ENCODE data around the gene GDF2. TPM values are rescaled to one million over a fixed set of nuclear protein-coding genes. Genes with fewer than 3 reads are reported as not detected.

The GDF2 gene
- total RNA-seq, 1 donor from 2014 or later: not detected

DNA sequence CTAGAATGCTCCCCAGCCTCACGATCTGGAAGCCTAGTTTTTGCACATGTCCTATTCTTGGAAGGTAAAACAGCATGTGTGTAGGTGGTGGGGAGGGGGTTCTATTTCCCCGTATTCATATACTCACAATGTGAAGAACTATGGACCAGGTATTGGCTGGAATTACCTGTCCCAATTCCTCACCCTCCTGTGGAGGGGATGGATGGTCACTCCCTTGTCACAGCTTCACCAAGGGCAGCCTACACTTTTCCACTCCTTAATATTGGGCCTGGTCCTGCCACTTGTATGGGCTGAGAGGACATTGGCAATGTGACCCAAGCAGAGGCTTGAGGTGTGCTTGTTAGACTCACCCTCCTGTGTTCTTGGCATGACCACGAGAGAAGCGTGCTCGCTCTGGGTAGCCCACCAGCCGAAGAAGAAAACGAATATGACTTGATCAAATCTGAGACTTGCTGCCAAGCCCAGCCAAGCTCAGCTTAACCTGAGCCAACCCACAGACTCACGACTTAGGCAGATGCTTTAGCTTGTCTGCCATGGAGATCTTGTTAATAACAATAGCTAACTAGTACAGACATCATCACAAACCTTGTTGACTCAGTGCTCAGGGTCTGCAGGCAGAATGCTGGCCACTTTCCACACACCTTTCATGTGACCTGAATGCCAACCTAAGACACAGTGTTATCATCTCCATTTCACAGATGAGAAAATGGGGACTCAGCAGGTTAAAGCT is 44.6 kb downstream of the GDF2 start:
- Mint-ChIP-seq H3K27me3 (ENCODE audit: unreplicated experiment) (peaks cover 4% of the 10 kb centered on the region), H3K27ac (ENCODE audit: unreplicated experiment) (no peak overlapping the region), H3K4me1 (ENCODE audit: low read depth, unreplicated experiment) (peaks cover 6% of the 10 kb centered on the region), H3K36me3 (ENCODE audit: unreplicated experiment) (no peaks in the 10 kb centered on the region), H3K9me3 (ENCODE audit: unreplicated experiment) (peaks cover 4% of the 10 kb centered on the region), H3K4me3 (ENCODE audit: unreplicated experiment) (no peak overlapping the region)
- no peak for DNase-seq
- TF ChIP-seq, protein P1, sequence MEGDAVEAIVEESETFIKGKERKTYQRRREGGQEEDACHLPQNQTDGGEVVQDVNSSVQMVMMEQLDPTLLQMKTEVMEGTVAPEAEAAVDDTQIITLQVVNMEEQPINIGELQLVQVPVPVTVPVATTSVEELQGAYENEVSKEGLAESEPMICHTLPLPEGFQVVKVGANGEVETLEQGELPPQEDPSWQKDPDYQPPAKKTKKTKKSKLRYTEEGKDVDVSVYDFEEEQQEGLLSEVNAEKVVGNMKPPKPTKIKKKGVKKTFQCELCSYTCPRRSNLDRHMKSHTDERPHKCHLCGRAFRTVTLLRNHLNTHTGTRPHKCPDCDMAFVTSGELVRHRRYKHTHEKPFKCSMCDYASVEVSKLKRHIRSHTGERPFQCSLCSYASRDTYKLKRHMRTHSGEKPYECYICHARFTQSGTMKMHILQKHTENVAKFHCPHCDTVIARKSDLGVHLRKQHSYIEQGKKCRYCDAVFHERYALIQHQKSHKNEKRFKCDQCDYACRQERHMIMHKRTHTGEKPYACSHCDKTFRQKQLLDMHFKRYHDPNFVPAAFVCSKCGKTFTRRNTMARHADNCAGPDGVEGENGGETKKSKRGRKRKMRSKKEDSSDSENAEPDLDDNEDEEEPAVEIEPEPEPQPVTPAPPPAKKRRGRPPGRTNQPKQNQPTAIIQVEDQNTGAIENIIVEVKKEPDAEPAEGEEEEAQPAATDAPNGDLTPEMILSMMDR (IDR thresholded peaks at IDR 0.05; ENCODE audit: partially characterized antibody, unreplicated experiment): no peak

DNA sequence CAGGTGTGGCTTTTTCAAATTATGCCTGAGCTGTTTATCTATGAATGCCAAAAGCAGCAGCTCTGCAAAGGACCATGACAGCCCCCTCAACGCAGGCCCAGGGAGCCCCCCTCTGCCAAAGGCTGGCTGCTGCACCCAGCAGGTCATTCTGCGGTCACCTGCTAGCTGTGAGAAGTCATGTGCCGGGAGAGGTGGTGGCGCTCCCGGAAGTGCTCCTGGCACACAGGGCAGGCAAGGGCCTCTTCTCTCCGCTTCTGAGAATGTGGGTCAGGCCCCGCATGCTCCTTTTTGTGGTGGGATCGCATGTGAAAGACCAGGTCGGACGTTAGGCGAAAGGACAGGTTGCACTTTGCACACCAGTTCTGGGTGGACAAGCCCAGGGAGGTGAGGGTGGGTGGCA is 45.4 kb downstream of the GDF2 start:
- no peak overlapping the region for H3K4me3 Mint-ChIP-seq (ENCODE audit: unreplicated experiment)
- no peak overlapping the region for H3K27ac Mint-ChIP-seq (ENCODE audit: unreplicated experiment)
- no peak for DNase-seq
- peaks cover 6% of the 10 kb centered on the region for H3K4me1 Mint-ChIP-seq (ENCODE audit: low read depth, unreplicated experiment)
- H3K9me3 Mint-ChIP-seq (ENCODE audit: unreplicated experiment): peaks cover 4% of the 10 kb centered on the region
- TF ChIP-seq, protein P1 (IDR thresholded peaks at IDR 0.05; ENCODE audit: partially characterized antibody, unreplicated experiment): no peak
- H3K36me3 Mint-ChIP-seq (ENCODE audit: unreplicated experiment): no peaks in the 10 kb centered on the region
- peaks cover 4% of the 10 kb centered on the region for H3K27me3 Mint-ChIP-seq (ENCODE audit: unreplicated experiment)

DNA sequence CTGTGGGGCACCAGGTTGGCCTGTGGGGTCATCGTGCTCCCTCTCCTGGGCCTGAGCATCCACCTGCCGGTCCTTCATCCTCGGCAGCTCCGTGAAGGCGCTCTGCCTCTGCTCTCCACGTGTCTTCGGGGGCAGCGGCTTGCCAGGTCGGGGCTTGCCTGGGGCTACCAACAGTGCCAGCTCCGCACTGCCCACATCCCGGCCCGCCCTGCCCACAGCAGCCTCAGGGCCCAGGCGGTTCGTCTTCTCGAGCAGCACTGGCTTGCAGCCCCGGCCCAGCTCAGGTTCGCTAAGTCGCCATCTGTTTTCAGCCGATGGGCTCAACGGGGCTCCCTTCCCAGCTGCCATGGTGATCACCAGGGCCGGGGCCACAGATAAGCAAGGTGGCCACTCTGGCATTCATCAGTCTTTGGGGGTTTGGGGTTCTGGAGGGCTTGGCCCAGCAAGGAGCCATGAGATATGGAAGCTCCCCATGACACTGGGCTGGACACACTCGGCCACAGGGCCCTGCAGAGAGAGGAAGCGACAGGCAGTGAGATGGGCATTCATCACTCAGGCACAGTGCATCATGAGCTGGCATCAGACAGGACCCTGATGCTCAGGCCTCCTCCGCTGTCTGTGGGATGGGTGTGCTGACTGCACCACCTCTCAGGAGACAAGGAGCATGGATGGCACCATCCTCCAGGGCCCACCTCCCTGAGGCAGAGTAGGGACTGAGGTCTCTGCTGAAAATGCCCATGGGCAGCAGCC is 46.4 kb downstream of the GDF2 start:
- TF ChIP-seq, protein P1 (IDR thresholded peaks at IDR 0.05; ENCODE audit: partially characterized antibody, unreplicated experiment): no peak
- DNase-seq: no peak
- Mint-ChIP-seq H3K36me3 (ENCODE audit: unreplicated experiment) (no peaks in the 10 kb centered on the region), H3K27ac (ENCODE audit: unreplicated experiment) (no peak overlapping the region), H3K27me3 (ENCODE audit: unreplicated experiment) (peaks cover 6% of the 10 kb centered on the region), H3K4me3 (ENCODE audit: unreplicated experiment) (no peak overlapping the region), H3K9me3 (ENCODE audit: unreplicated experiment) (peaks cover 4% of the 10 kb centered on the region), H3K4me1 (ENCODE audit: low read depth, unreplicated experiment) (peaks cover 6% of the 10 kb centered on the region)

DNA sequence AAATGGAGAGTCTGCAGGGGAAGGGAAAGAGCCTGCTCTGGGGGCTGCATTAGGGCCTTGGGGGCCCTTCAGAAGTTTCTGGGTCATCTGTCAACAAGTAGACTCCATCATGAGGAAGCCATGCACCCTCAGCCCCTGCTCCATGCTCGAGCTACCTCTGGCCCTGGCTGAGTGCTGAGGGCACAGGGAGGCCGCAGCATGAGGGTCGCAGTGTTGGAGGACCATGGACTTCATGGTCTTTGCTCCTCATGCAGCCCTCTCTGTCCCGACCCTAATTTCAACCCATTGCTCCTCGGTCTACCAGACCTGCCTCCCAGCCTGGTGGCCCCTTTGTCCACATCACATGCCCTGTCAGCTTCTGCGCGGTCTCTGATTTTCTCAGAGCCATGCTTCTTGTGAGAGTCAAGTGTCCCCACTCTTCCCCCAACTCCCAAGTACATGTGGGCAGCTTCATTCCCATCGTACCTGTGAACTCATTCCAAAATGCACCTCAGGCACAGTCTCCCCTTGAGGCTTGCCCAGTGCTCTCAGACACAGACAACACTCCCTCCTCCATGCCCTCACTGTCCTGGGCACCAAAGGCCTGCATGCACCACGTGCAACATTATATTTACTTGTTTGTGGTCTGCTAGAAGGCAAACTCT is 47.1 kb downstream of the GDF2 start:
- Mint-ChIP-seq H3K4me1 (ENCODE audit: low read depth, unreplicated experiment) (peaks cover 6% of the 10 kb centered on the region), H3K4me3 (ENCODE audit: unreplicated experiment) (no peak overlapping the region), H3K27me3 (ENCODE audit: unreplicated experiment) (peaks cover 6% of the 10 kb centered on the region), H3K9me3 (ENCODE audit: unreplicated experiment) (peaks cover 4% of the 10 kb centered on the region), H3K27ac (ENCODE audit: unreplicated experiment) (peak overlapping the region; percentile 43), H3K36me3 (ENCODE audit: unreplicated experiment) (no peaks in the 10 kb centered on the region)
- DNase-seq: no peak
- TF ChIP-seq, protein P1 (IDR thresholded peaks at IDR 0.05; ENCODE audit: partially characterized antibody, unreplicated experiment): no peak

Data from glutamatergic neuron (in vitro differentiated cells).